ENCODE data around the gene CXCL14.

DNA sequence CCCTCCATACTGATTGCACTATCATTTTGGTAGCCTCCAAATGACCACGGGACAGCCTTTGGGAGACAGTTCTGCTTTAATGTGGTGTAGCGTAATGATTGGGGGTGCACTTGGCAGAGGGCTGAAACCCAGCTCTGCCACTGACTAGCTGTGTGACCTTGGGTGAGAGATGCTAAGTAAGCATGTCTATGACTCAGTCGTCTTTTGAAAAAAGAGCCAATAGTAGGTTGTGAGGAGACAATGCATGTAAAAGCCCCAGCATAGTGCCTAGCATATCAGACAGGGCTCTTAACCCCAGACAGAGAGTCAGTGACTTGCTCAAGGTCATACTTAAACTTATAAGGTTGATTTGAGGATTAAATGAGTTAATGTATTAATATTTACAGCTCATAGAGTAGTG, 18.0 kb upstream of the CXCL14 start:
- TF ChIP-seq EZH2 (IDR thresholded peaks at IDR 0.05; ENCODE audit: low read depth, unreplicated experiment), result no peak
- no peak for TF ChIP-seq POLR2AphosphoS5 (IDR thresholded peaks at IDR 0.05; ENCODE audit: low read depth)
- TF ChIP-seq, protein P1, sequence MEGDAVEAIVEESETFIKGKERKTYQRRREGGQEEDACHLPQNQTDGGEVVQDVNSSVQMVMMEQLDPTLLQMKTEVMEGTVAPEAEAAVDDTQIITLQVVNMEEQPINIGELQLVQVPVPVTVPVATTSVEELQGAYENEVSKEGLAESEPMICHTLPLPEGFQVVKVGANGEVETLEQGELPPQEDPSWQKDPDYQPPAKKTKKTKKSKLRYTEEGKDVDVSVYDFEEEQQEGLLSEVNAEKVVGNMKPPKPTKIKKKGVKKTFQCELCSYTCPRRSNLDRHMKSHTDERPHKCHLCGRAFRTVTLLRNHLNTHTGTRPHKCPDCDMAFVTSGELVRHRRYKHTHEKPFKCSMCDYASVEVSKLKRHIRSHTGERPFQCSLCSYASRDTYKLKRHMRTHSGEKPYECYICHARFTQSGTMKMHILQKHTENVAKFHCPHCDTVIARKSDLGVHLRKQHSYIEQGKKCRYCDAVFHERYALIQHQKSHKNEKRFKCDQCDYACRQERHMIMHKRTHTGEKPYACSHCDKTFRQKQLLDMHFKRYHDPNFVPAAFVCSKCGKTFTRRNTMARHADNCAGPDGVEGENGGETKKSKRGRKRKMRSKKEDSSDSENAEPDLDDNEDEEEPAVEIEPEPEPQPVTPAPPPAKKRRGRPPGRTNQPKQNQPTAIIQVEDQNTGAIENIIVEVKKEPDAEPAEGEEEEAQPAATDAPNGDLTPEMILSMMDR (conservative IDR thresholded peaks at IDR 0.05; ENCODE audit: low read depth in 2 of 2), result no peak
- TF ChIP-seq, protein P2, sequence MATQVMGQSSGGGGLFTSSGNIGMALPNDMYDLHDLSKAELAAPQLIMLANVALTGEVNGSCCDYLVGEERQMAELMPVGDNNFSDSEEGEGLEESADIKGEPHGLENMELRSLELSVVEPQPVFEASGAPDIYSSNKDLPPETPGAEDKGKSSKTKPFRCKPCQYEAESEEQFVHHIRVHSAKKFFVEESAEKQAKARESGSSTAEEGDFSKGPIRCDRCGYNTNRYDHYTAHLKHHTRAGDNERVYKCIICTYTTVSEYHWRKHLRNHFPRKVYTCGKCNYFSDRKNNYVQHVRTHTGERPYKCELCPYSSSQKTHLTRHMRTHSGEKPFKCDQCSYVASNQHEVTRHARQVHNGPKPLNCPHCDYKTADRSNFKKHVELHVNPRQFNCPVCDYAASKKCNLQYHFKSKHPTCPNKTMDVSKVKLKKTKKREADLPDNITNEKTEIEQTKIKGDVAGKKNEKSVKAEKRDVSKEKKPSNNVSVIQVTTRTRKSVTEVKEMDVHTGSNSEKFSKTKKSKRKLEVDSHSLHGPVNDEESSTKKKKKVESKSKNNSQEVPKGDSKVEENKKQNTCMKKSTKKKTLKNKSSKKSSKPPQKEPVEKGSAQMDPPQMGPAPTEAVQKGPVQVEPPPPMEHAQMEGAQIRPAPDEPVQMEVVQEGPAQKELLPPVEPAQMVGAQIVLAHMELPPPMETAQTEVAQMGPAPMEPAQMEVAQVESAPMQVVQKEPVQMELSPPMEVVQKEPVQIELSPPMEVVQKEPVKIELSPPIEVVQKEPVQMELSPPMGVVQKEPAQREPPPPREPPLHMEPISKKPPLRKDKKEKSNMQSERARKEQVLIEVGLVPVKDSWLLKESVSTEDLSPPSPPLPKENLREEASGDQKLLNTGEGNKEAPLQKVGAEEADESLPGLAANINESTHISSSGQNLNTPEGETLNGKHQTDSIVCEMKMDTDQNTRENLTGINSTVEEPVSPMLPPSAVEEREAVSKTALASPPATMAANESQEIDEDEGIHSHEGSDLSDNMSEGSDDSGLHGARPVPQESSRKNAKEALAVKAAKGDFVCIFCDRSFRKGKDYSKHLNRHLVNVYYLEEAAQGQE (IDR thresholded peaks at IDR 0.05; ENCODE audit: unreplicated experiment), result no peak
